GM12878 (cell line): ENCODE results near the gene PARS2.

ENCODE experiments used
- BCL3 ChIP-seq: IDR thresholded peaks from 2 replicates; pipeline ENCODE4 v1.6.1; 2011; ENCODE audit warnings: borderline replicate concordance, low read depth, mild to moderate bottlenecking, moderate library complexity, low read length; ENCODE audit not compliant: insufficient read depth, poor library complexity, severe bottlenecking
- CTCF ChIP-seq, 3 experiments: IDR thresholded peaks in 2 of 3; conservative IDR thresholded peaks in 1 of 3; 2 replicates each; pipeline ENCODE4 v1.5.1; 2011; ENCODE audit warnings: low read depth in 3 of 3, low read length in 3 of 3, mild to moderate bottlenecking in 3 of 3, control low read depth in 2 of 3, moderate library complexity in 2 of 3, inconsistent platforms in 1 of 3, mixed read lengths in 1 of 3; ENCODE audit not compliant: control insufficient read depth in 2 of 3, insufficient read depth in 1 of 3; ENCODE audit errors: extremely low read depth in 1 of 3
- E2F4 ChIP-seq: IDR thresholded peaks from 2 replicates; pipeline ENCODE4 v1.6.1; 2012; ENCODE audit warnings: low read depth, low read length, improper control_type of control experiment
- PBX3 ChIP-seq: IDR thresholded peaks from 2 replicates; pipeline ENCODE4 v1.6.1; 2011; ENCODE audit warnings: mild to moderate bottlenecking, low read depth, low read length, moderate library complexity; ENCODE audit not compliant: insufficient replicate concordance
- POLR2A ChIP-seq: IDR thresholded peaks from 2 replicates; pipeline ENCODE4 v1.6.1; 2011; ENCODE audit warnings: low read depth, mild to moderate bottlenecking, low read length
- RAD21 ChIP-seq: IDR thresholded peaks from 2 replicates; pipeline ENCODE4 v1.6.1; 2011; ENCODE audit warnings: mild to moderate bottlenecking, low read depth, low read length, moderate library complexity; ENCODE audit not compliant: insufficient read depth
- RELA ChIP-seq: fragments of 450-650 bp; IDR thresholded peaks from 2 replicates; pipeline ENCODE4 v1.8.0; 2014; ENCODE audit warnings: borderline replicate concordance; ENCODE audit not compliant: partially characterized antibody
- SIN3A ChIP-seq: IDR thresholded peaks from 2 replicates; pipeline ENCODE4 v1.6.1; 2012; ENCODE audit warnings: low read depth, low read length, improper control_type of control experiment

GRCh38 chr1:54794451-54795355 is 30.4 kb upstream of the PARS2 start:
- TF ChIP-seq E2F4, result no peak
- TF ChIP-seq CTCF (IDR thresholded peaks at IDR 0.05 in 2 of 3, conservative IDR thresholded peaks at IDR 0.05 in 1 of 3; ENCODE audit: control insufficient read depth in 2 of 3, extremely low read depth in 1 of 3, insufficient read depth in 1 of 3, low read depth in 3 of 3, low read length in 3 of 3), result no peak
- no peak for TF ChIP-seq BCL3
- no peak for TF ChIP-seq PBX3
- TF ChIP-seq SIN3A, result no peak
- TF ChIP-seq POLR2A, result no peak
- TF ChIP-seq RELA, result no peak
- TF ChIP-seq RAD21, result no peak
